Measurements from ENCODE around the gene LRFN5.

Gene LRFN5

DNA sequence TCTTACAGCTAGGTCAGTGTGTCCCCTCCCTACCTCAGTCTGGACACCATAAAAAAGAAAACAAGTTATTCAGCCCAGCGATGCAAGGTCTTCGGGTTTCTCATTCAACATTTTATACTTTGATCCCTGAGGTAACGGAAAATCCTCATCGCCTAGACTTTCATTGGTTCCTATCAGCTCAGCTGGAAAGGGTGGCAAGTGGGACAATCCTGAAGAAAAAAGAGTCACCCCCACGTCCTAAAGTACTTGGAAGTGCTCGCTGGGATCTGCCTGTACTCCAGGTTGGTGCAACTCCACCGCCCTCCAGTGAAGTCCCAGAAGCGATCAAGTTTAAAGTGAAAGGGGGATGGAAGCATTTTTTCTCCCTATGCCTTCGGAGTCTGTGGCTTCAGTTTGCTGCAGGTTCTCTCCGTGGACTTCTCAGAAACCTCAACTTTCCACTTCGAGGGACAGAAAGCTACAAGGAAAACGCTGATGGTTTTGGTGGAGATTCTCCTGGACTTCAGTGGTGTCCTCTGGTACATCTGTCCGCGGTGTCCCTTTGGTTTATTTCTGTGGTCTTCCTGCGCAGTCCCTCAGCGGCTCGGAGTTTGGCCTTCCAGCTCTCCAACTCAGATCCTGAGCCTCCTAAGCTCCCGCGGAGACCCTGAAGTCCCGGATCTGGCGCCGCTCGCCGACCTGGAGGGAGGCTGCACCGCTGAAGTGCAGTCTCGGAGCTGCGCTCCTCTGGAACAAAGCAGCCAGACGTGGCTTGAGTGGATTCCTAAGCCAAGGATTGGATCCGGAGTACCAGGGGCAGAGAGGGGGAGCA, 1.8 kb upstream of the LRFN5 start:
- peak; percentile 37 for DNase-seq (ENCODE audit: low read depth)
- TF ChIP-seq, protein P1, sequence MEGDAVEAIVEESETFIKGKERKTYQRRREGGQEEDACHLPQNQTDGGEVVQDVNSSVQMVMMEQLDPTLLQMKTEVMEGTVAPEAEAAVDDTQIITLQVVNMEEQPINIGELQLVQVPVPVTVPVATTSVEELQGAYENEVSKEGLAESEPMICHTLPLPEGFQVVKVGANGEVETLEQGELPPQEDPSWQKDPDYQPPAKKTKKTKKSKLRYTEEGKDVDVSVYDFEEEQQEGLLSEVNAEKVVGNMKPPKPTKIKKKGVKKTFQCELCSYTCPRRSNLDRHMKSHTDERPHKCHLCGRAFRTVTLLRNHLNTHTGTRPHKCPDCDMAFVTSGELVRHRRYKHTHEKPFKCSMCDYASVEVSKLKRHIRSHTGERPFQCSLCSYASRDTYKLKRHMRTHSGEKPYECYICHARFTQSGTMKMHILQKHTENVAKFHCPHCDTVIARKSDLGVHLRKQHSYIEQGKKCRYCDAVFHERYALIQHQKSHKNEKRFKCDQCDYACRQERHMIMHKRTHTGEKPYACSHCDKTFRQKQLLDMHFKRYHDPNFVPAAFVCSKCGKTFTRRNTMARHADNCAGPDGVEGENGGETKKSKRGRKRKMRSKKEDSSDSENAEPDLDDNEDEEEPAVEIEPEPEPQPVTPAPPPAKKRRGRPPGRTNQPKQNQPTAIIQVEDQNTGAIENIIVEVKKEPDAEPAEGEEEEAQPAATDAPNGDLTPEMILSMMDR (IDR thresholded peaks at IDR 0.05; ENCODE audit: control insufficient read depth, insufficient read depth, low read depth, low read length, missing control alignments): no peak
- H3K4me3 ChIP-seq (ENCODE audit: control insufficient read depth, low read depth, low read length): peak overlapping the region; percentile 69

DNA sequence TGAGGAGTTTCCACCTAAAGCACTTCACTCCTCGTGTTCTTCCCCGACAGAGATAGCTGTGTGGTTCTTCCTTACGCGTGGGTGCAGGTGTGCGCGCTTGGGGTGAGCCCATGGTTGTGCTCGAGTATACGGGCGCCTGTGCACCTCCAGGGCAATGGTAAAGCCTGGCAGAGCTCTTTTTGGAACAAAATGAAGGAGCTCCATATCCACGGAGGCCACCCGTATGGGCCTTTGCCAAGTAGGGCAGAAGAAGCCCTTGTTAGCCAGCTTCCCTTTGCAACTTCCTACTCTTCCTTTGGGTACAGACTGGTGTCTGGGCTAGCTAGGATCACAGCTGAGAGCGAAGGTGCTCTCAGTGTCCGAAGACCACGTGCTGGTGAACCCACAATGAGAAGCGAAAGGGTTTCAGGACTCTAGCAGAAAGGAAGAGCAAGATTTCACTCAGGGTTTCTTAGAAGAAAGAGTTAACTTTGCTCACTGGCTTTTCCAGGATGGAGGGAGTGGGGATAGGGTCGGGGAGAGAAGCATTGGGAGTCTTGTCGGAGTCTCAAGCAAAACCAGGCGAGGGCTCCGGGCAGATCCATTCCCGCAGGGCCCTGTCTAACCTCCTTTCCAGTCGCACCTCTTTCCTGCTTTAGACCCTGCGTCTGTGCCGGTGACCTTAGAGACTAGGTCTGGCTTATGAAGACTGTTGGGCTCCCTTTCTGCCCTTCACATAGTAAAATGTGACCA, 960 bp upstream of the LRFN5 start:
- peak overlapping the region; percentile 69 for H3K4me3 ChIP-seq (ENCODE audit: control insufficient read depth, low read depth, low read length)
- no peak for DNase-seq (ENCODE audit: low read depth)
- TF ChIP-seq, protein P1 (IDR thresholded peaks at IDR 0.05; ENCODE audit: control insufficient read depth, insufficient read depth, low read depth, low read length, missing control alignments): no peak

DNA sequence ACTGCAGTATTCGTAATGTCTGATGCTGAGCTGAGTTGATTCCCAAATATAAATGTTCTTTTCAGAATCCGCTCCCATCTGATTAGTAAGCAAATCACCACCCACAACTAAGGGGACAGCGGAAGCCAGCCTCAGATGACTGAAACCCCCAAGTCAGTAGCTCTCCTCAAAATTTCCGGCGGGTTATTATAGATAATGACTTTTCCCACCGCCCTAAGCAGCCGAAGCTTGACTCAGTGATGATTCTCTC, 469 bp upstream of the LRFN5 start:
- TF ChIP-seq, protein P1 (IDR thresholded peaks at IDR 0.05; ENCODE audit: control insufficient read depth, insufficient read depth, low read depth, low read length, missing control alignments): no peak
- DNase-seq (ENCODE audit: low read depth): no peak

DNA sequence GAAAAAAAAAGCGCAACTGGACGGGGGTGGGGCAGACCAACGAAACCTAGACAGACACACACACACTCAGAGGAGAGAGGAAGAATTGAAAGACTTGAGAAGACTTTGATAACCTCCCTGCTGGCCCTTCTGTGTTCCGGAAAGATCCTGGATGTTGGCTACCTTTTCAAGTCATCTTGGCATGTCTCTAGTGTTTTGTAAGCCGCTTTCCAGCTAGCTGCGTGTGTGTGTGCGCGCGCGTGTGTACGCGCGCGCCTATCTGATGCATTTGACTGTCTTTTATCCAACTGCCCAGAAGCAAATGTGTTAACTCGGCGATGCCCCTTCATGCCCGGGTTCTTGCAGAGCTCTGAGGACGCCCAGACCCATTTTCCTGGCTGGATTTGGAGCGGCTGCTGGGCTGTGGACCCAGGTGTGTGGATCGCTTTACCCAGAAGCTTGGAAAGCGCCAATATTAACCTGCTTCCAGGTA, 664 bp downstream of the LRFN5 start:
- TF ChIP-seq, protein P1 (IDR thresholded peaks at IDR 0.05; ENCODE audit: control insufficient read depth, insufficient read depth, low read depth, low read length, missing control alignments): no peak
- H3K4me3 ChIP-seq (ENCODE audit: control insufficient read depth, low read depth, low read length): peak overlapping the region; percentile 69
- DNase-seq (ENCODE audit: low read depth): no peak

More for the DNA sequence above, 469 bp upstream of the LRFN5 start:
- H3K4me3 ChIP-seq (ENCODE audit: control insufficient read depth, low read depth, low read length): peak overlapping the region; percentile 69

DNA sequence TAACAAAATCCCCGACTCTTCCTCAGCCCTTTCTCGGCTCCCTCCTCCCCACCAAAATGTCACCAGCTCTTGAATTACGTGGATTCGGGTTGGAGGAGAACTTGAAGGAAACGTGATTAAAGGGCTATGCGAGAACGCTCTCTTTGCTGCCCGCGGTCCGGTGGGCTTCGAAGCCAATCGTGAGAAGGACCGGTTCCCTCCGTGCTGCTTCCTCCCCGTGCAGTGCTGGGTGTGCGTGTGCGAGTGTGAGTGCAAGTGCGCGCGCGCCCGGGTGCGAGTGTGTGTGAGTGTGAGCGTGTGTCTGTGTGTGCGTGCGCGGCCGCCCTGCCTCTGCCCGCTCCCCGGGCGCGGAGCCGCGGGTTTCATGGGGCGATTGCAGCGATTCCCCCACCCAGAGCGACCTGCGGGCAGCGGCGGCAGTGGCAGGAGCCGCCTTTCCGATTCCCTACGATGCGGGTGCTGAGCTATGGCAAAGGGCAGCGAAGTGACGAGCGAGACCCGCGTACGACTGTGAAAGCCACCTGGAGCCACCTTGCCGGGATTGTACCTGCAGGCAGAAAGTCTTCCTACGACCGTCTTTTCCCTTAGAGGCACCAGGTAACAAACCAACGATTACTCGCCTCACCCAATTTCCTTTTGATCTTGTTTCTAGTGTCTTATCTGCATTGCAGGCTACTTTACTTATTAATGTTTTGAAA, 1.4 kb downstream of the LRFN5 start:
- H3K4me3 ChIP-seq (ENCODE audit: control insufficient read depth, low read depth, low read length): peak overlapping the region; percentile 69
- no peak for DNase-seq (ENCODE audit: low read depth)
- TF ChIP-seq, protein P1 (IDR thresholded peaks at IDR 0.05; ENCODE audit: control insufficient read depth, insufficient read depth, low read depth, low read length, missing control alignments): no peak

DNA sequence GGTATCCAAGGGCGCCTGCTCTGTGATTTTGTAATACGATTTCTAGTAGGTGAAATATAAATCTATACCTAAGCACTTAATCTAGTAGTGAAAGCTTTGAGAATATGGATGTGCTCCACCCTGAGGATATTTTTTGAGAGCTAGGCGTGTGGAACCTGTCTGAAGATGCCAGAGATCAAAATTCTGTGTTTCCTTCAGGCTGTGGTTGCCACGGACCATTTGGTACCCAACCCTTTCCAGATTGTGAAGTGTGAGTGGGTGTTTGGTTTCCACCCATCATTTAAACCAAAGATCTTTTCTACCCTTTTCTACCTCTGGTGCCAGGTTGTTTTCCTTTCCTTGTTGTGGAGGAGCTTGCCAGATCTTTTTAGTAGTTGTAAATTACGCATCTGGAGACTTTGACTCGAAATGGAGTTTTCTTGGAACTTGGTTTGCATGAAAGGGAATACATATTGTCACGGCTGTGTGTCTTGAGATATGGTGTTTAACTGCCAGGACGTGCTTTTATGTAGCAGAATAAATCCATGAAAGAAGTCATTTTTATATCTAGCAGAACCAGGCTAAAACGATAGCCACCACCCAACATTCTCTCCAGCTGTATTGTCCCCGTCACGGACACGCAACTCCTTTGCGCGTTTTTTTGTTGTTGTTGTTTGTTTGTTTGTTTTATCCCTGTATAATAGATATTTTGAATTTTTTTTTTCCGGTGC, 2.2 kb downstream of the LRFN5 start:
- TF ChIP-seq, protein P1 (IDR thresholded peaks at IDR 0.05; ENCODE audit: control insufficient read depth, insufficient read depth, low read depth, low read length, missing control alignments): no peak
- H3K4me3 ChIP-seq (ENCODE audit: control insufficient read depth, low read depth, low read length): no peak overlapping the region
- DNase-seq (ENCODE audit: low read depth): no peak
